NAMALWA (cell line): ENCODE data around the gene DNAH17.

ENCODE experiments used
- DNase-seq: peaks from one replicate; pipeline ENCODE4 v3.0.0-alpha.2; 2015; ENCODE audit warnings: low spot score

The DNAH17 gene

DNA sequence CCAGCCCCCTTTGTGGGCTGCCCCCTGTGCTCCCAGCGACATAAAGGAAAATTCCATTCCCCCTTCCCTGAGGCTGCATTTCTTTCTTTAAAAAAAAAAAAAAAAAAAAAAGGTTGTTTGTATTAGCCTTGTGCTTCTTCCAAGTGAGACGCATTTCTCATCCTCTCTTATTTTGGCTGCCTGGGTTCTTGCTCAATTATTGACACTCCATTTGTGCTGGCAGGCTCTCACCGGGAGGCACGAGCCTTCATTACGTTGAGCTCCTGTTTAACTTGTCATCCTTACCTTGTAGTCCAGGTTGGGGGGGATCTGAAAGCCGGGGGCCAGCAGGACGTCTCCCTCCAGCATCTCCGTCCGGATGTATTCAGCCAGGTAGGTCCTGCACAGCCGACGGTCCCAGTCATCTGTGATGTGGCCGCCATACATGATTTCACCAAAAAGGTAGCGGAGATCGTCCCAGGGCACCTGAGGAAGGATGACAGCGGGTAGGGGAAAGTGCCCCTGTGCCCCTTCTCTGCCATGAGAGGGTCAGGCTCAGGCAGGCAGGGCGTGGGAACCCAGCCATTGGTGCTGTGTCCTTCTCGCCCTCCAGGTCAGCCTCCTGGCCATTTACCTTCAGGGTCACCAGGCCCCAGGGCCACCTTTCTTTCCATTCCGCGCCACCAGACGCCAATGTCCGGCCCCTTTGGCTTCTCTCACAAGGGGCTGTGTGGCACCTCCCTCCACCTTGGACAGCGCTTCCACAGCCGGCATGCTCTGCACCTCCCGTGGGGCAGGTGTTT is 148.2 kb downstream of the DNAH17 start:
- no peak for DNase-seq

DNA sequence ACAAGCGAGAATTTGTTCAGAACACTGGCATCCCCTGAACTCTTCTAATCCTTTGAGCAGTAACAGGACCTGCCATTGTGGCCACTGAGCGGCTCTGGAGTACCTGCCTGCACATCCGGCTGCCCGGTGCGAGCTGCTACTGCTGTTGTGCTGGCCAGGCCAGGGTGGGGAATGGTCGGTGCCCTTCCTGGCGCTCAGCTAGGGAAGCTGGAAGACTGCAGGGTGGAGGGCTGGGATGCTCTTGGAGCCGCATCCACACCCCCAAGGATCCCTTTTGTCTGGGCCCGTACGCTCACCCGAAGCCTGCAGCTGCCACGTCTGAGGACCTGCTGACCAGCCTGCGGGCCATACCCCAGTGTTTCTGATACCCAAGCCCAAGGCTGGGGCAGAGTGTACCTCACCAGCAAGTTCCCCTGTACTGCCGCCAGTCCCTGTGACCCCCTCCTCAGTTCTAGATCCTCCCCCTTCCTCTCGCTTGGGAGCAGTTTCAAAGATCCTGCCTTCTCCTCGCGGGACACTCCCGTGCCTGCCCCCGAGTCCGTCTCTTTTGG is 149.1 kb downstream of the DNAH17 start:
- no peak for DNase-seq

DNA sequence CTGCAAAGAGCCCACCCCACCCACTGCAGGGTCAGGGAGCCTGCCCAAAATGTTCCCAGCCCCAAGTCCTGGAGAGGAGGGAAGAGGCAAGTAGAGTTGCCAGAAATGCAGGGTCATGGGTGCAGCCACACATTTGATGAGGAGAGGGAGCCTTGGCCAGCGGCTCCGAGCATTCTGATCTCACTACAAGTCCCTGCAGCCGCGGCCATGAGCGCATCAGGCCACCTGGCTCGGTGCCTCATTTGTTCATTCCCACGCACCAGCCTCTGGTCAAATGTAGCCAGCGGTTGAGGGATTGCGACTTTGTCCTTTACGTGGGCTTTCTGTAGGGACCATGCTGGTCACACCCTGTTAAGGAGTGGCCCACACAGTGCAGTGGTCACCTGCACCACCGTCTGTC is 150.1 kb downstream of the DNAH17 start:
- DNase-seq, result no peak

DNA sequence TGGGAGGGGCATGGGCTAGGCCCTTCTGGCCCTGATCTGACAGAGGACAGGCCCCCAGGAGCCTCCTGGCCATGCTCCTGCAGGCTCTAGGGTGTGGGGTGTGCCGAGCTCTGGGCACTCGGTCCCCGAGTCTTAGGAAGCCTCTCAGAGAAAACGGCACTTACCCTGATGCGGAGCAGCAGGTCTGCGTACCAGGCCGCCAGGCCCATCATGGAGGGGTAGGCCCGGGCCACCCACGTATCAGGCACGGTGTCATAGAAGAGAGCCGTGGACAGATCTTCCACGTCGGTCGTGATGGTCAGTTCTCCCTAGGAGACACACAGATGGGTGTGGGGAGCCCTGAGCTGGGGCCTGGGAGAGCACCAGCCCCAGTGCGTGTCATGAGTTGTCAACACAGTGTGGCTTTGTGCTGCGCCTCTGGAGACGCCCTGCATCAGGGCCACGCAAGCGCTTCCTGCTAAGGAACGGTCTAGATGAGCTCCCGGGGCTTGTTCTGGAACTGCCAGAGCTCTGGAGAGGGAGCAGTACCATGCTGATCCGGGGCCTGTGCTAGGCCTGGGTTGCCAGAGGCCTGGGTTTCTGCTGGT is 150.8 kb downstream of the DNAH17 start:
- no peak for DNase-seq

DNA sequence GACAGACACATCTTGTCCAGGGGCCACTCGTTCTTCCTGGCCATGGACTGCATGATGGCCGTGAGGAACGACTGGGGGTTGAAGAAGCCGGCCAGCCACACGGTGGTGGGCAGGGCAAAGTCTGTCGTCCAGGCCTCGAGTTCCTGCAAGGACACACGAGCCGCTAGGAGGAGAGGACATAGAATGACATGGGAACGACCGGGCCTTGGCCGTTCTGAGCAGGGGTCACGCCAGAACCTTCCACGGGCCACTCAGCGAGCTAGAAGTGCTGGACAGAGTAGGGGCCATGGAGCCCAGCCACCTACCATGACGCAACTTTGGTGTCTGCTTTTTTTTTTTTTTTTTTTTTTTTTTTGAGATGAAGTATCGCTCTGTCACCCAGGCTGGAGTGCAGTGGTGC is 151.8 kb downstream of the DNAH17 start:
- no peak for DNase-seq

DNA sequence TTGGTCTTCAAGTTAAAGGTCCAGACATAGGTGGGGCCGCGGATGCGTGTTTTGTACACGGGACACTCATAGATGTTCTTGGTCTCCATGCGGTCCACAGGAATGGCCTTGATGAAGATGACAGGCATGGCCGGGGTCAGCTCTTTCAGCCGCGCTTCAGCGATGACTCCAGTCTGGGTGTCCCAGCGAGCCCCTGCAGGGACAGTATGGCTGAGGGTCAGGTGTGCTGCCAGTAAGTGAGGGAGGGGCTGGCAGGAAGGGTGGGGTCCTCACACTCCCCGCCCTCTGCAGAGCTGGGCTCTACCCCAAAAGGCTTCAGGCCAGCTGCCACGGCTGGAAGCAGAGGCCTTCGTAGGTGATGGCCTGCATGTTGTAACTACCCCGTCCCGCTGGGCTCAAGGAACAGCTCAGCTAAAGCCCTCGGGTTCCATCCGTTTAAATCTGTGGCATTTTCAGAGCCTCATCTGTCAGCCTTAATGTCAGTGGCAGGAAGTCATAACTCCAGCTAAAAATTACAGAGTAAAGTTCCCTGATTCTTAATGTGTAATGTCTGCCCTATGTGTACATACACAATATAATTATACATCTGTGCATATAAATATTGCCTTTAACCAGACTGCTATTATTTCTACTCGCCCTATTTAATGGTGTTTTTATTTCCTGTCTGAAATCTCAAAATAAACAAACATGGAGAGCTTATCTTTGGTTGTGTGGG is 153.1 kb downstream of the DNAH17 start:
- DNase-seq, result no peak

DNA sequence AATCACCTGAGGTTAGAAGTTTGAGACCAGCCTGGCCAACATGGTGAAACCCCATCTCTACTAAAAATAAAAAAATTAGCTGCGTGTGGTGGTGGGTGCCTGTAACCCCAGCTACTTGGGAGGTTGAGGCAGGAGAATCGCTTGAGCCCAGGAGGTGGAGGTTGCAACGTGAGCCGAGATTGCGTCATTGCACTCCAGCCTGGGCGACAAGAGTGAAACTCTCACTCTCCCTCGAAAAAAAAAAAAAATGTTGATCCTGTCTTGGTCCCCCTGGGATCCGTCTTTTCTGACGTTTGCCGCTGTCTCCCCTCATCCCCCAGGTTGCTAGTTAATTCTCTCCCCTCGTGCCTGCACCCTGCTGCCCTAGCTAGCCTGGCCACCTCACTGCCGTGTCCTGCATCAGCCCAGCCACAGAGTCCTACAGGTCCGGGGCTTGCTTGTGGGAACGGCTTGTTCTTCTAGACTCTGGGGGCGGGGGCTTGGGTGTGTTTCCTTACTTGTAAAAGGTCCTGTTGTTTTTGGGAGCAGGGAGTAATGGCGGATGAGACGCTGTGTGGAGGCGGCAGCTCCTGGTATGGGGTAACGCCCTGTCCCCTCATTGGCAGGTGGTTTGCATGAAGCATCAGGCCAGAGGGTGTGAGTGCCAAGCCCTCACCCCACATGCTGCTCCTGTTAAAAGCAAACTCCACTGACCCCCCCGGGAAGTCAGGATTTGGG is 154.2 kb downstream of the DNAH17 start:
- DNase-seq, result no peak

DNA sequence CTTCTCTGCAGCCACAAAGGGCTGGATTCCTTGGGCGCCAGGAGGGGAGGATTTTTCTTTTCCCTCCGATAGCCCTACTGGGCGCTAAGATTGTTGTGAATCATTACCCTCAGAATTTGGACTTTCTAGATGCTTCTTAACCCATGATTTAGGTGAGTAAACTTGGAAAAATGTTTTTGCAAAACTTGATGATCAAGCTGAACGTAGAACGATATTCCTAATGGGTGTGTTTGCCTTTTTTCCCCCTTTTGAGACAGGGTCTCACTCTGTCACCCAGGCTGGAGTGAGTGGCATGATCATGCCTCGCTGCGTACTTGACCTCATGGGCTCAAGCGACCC is 155.0 kb downstream of the DNAH17 start:
- DNase-seq, result no peak

DNA sequence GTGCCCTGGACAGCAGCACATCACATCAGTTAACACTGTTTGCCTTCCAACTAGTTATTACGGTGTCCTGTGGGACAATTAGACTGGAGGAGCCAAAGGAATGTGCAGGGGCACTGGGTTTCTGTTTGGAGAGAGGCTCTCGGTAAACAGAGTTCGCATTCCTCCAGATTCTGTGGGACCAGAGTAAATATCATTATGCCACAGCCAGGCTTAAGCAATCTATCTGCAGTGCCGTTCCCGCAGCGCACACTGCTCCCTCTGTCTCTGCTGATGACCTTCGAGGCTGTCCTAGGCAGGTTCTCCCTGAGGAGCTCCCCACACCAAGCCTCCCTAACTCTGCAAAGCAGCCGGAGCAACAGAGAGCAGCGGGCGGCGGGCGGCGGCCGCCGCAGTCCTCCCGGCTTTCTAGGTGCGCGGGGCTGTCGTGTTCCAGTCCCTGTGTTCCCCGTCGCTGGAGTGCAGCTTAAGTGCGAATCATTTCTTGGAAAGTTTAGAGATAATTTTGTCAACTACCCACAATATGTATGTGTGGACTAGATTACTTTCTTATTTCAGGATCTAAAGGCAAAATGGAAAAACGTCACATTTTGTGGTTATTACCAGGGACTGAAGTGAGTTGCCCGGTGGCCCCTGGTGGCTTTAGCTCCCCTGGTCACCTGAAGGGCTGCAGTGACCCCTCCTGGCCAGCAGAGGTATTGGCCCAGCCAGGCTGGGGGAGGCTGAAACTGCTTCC is 155.5 kb downstream of the DNAH17 start:
- peak; percentile 76 for DNase-seq

DNA sequence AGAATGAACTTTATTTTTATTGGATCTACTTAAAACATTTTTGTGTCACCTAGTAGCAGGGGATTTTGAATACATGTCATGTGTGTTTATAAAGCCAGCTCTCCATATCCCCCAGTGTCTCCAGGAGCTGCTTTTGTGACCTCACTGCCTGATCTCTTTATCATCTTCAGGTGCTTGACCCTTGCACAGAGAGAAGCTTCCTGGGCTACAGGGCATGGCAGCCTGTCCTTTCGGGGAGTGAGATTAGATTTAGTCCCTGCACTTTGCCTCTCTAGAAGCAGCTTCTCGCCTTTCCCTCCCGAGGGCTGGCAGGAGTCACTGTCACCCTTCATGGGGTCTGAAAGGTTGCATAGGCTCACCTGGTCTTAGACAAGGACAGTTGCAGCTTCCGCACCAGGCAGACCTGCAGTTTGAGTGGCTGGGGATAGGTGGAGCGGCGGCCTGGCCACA is 156.1 kb downstream of the DNAH17 start:
- DNase-seq, result no peak

DNA sequence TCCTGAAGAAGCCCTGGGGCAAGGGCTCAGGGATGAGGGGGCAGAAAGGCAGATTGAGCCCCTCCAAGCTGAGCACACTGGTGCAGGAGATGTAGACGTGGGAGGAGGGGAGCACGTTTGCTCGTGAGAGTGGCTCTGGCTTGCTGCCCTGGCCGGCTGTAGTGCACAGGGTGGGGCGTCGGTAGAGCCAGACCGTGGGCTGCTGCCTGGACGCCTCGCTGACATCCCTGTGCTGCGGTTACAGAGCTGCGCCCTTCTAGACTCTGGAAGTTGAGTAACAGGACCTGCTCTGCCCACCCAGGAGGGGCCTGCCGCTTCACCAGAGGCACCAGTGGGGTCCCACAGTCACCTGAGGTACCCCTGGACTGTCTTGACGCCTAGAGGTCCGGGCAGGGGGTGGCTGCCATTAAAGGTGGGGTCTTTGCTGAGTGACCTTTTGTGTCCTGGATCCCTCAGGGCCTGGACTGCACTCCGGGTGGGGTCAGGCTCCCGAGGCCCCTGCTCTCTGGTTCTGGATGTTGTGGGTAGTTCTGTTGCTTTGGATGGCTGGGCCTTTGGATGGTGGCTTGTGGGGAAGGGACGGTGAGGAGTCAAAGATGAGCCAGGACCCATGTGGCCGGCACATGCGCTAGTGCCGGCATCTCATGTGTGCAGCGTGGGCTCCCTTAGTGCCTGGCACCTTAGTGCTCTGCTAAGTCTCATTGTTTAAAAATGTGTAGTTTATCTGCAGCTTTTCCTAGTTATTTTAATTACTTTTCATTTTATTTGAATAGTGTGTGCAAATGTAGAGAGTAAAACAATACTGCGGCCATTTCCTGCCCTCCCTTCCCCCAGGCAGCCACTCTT is 157.0 kb downstream of the DNAH17 start:
- no peak for DNase-seq

DNA sequence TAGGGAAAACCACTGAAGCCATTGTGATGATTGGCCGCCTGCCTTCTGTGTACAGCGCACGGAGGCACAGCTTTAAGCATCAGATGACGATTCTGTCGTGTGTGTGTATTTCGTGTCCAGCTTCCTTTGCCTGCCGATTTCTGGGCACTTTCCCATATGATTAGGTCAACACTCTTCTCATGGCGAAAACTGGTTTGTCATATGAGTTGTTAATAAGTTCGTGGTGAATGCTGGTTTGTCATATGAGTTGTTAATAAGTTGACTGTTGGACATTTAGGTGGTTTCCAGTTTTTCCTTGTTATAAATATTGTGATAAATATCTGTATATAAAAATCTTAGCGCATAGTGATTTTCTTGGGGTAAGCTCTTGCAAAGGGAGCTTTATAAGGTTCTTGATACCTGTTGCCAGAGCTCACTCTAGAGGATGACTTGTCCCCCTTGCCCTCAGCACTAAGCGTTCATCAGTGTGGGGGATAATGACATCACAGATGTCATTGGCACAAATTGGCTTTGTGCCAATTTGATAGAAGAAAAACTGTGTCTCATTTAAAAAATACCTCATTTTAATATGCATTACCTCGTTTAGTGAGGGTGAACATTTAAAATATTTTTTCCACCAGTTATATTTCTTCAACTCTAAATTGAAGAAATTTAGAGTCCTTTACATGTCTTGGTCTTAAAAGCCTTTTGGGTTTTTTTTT is 158.7 kb downstream of the DNAH17 start:
- DNase-seq, result no peak

DNA sequence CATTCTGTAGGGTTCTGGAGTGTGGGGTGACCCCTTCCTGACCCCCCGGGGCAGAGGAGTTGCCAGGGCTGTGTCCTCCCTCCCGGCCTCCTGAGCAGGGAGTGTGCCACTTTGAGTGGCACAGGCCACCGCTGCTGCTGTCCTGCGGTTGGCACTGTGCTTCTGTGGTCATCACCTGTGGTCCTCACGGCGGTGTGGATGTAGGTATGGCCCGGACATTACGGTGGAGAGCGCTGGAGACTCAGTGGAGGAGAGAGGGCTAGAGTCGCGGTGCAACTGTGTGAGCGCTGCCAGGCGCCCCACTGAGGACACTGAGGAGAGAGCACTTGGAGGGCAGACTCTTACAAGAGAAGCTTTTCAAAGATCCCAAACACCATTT is 159.7 kb downstream of the DNAH17 start:
- no peak for DNase-seq

DNA sequence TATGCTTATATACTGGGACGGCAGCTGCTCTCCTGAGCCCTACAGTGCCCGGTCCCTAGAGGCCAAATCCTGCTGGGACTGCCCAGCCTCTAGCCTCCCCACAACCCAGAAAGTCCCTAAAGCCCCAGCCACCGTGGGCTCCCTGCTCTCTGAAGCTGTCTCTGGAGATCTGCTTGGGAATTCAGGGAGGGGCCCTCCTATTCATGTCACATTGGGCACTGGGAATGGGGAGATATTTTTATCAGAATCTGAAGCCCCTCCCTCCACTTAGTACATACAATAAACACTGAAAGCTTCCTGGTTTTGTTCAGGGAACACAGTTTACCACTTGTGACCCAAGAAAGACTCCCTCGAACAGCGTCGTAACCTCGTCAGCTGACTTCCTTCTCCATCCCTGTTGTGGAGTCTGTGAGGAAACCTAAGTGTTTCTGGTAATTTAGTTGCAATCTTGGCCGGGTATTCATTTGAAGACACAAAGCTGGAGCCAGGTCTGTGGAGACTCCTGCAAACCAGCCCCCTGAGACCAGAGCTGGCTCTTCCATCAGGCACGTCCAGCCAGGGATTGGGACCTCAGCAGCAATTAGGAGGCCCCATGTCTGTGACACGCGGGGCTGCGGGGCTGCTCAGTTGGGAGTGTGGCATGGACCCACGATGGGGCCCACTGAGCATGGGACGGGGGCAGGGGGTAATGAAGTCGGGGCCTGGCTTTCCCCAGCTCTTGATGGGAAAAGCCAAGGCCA is 160.2 kb downstream of the DNAH17 start:
- no peak for DNase-seq

DNA sequence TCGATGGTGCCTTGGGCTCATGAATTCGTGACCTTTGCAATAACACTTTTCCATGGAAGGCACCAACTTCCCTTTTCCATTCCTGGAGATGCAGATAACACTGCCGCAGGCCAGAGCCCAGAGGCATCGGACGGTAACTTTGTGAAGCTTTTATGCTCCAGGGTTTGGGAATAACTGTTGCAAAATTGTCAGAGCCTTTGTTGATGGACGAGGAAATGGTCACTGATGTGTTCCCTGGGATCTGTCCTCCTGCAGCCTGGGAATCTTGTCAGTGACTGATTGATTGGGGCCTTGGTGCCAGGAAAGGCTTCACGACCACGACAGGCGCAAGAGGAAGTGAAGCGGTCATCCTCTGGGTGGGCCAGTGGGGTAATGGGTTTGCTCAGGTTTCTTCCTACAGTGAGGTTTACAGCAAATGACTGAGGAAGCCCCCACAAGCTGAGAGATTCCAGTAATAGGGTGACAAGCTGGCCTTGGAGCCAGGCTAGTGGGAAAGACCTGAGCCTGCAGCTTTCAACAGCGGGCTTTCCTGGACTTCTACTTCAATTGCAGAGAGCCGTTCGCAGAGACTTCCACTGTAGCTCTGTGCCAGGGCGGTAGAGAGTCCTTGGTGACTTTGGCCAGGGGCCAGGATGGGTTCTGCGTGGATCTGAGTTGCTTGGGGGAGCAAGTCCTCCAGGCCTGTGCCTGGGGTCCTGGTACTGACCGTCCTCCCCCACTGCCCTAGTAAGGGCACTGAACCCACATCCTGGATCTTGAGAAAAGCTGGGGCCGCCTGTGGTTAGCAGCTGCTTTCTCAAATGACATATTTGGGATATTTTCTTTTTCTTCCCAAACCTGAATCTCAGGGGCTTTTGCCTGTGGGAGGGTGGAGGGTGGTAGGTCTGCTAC is 161.1 kb downstream of the DNAH17 start:
- DNase-seq, result no peak

DNA sequence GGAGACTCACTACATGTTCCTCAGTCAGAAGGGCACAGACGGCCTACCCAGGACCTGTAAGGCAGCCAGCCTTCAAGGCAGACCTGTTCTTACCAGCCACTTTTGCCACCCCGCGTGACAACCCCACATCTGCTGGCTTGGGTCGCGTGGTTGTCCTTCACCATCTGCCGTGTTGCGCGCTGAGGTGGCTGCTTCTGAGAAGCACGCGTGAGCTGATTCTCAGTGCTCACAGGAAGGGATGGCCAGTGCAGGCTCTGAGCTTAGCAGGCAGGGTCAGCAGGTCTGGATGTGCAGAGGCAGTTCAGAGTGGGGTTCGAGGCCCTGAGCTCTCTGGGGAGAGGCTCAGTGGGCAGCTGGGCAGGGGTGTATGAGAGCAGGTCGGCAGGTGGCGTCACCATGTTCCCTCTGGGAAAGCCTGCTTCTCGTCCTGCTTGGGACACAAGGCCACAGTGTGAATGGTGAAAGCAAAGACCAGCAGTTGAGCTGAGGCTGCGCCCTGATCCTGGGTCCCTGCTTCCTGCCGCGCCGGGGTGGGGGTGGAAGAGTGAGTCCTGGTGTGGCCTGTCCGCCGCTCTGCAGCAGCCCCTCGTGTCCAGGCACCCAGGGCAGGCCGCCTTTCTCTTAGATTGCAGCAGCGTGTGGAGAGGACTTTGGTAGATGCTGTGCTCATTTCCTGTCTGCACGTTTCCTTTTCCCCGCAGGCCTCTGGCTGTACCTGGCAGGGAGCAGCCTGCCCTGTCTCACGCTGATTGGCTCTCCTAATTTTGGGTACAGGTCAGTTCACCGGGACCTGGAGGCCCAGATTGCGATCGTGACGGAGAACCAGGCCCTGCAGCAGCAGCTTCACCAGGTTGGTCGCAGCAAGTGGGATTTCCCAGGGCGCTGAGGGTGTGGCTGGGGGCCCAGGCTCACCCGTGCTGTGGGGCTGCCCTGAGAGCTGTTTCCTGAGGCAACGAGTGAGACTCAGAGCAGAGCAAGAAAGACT is 162.7 kb downstream of the DNAH17 start:
- DNase-seq, result no peak

DNA sequence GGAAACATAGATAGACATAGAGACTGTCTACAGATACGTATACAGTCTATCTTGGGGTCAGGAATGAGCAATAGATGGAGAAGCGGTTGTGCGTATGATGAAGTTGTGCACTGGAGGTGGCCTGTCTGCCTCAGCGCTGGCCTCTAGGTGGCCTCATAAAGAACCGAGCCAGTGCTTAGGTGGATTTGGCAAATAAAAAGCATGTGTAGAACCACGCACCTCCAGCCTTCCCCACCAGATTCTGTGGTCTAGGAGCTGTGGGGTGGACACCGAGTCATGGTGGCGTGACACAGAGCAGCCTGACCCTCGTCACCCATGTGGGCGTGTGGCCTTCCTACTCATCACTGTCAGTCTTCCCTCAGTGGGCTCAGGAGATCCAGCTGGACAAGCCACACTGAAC is 164.8 kb downstream of the DNAH17 start:
- DNase-seq, result peak; percentile 40
